IMR-90 (cell line): ENCODE data around the gene FBLIM1. TPM values are rescaled to one million over a fixed set of nuclear protein-coding genes. Genes with fewer than 3 reads are reported as not detected.

ENCODE experiments used
- BHLHE40 ChIP-seq: fragments of 150-350 bp; IDR thresholded peaks from 2 replicates; pipeline ENCODE4 v1.6.1; 2016; ENCODE audit warnings: mild to moderate bottlenecking, low read depth, low read length
- CTCF ChIP-seq: conservative IDR thresholded peaks from 2 replicates; pipeline ENCODE4 v1.5.1; 2012; ENCODE audit warnings: mild to moderate bottlenecking, low read depth, low read length, improper control_type of control experiment
- NFE2L2 ChIP-seq: fragments of 150-350 bp; IDR thresholded peaks from 2 replicates; pipeline ENCODE4 v1.6.1; 2016; ENCODE audit warnings: low read depth, mild to moderate bottlenecking, low read length
- POLR2A ChIP-seq: IDR thresholded peaks from 2 replicates; pipeline ENCODE4 v1.6.1; 2012; ENCODE audit warnings: mild to moderate bottlenecking, low read depth, low read length
- USF2 ChIP-seq: fragments of 150-350 bp; IDR thresholded peaks from 2 replicates; pipeline ENCODE4 v1.6.1; 2017; ENCODE audit warnings: mild to moderate bottlenecking, antibody characterized with exemption, low read length, low read depth
- polyA plus RNA-seq, 3 experiments: library from polyadenylated mRNA; depleted of rRNA; stranded (reverse); fragments of >200 nt; gene quantifications; 2 replicates each; pipeline ENCODE4 v1.2.3, GENCODE V29; 2012; ENCODE audit warnings: low replicate concordance in 1 of 3
- total RNA-seq: library from RNA; depleted of rRNA; stranded (reverse); fragments of >200 nt; gene quantifications from 2 replicates; pipeline ENCODE4 v1.2.3, GENCODE V29; 2012

Gene FBLIM1
- total and polyA plus RNA-seq, 2 of the 4 experiments (the other 2 are of a cell fraction): 52.2 to 140 TPM

GRCh38 chr1:15757016-15757543, 1.5 kb upstream of the FBLIM1 start (continued):
- TF ChIP-seq CTCF (no peak), USF2 (no peak), POLR2A (no peak), NFE2L2 (no peak), BHLHE40 (no peak)
